ENCODE data around the gene FOXO3. TPM values are rescaled to one million over a fixed set of nuclear protein-coding genes. Genes with fewer than 3 reads are reported as not detected.

The FOXO3 gene
- total and polyA plus RNA-seq, 2 donors (not counting 3 experiments of a cell fraction or from before 2014, with no cell fraction given): 14.4 to 16.9 TPM

DNA sequence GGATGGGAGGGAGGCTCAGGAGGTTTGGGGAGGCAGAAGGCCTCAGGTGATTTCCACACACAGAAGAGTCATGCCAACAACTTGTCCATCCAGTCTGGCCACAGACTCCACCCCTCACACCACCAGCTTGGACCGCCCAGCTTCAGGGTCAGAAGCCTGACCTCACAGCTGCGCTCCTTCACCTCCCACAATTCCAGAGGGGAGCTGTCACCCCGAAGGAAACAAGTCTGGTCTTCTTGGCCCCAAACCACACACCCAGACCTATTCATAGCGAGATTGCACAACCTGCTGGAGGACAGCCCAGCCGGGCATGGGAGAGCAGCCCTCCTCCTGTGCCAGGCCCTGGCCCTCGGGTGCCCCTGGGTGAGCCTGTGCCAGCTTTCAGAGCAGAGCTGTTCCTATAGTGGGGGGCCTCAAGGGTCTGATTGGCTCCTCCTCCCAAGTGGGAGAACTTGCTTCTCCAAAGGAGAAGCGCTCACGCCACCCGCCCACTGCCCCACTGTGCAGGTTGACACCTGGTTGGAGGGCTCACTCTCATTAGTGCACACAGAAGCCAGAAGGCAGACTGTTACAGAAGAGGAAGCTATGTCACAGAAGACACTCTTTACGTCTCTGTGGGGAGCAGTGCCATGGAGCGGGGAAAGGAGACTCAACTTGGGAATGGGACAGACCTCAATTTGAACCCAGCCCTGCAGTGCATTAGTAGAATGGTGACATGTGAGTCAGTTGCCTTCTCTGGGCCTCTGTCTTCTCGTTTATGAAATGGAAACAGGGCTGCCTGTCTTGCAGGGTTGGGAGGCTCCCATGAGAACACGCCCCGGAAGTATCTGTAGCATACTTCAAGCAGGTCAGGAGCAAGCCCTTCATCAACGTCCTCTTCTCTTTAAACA is 128.8 kb downstream of the FOXO3 start:
- ChIA-PET CTCF (no interaction called here), POLR2A (no interaction called here)
- H3K4me1 ChIP-seq (ENCODE audit: control insufficient read depth, extremely low read depth, insufficient read depth, low read length): peaks cover 3% of the 10 kb centered on the region
- intact Hi-C loops (cut with micrococcal nuclease): no loop called here
- no peak overlapping the region for H2AFZ ChIP-seq (ENCODE audit: low read depth, low read length)
- H3K9me3 ChIP-seq (replicated peaks; ENCODE audit: control insufficient read depth, insufficient read depth, low read length): no peaks in the 10 kb centered on the region
- DNase-seq (ENCODE audit: low read depth, low spot score): no peak
- FAIRE-seq: no peak
- H3K27ac ChIP-seq (ENCODE audit: insufficient read depth, low read depth, low read length): no peak overlapping the region
- no peaks in the 10 kb centered on the region for H4K20me1 ChIP-seq (replicated peaks; ENCODE audit: control insufficient read depth, extremely low read depth, insufficient read depth, low read length)
- no peaks in the 10 kb centered on the region for H3K36me3 ChIP-seq (ENCODE audit: control insufficient read depth in 2 of 2, extremely low read depth in 1 of 2, insufficient read depth in 2 of 2, low read length in 2 of 2)
- no peaks in the 10 kb centered on the region for H3K27me3 ChIP-seq (ENCODE audit: control insufficient read depth in 2 of 2, insufficient read depth in 2 of 2, low read length in 2 of 2)
- H3K9me1 ChIP-seq (replicated peaks; ENCODE audit: control insufficient read depth, extremely low read depth, insufficient read depth, low read length): no peaks in the 10 kb centered on the region
- H3K4me2 ChIP-seq (ENCODE audit: insufficient read depth, low read length): no peak overlapping the region
- TF ChIP-seq, protein P1, sequence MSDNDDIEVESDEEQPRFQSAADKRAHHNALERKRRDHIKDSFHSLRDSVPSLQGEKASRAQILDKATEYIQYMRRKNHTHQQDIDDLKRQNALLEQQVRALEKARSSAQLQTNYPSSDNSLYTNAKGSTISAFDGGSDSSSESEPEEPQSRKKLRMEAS (IDR thresholded peaks at IDR 0.05; ENCODE audit: insufficient read depth, insufficient read length): no peak
- no peak for TF ChIP-seq JUN (IDR thresholded peaks at IDR 0.05; ENCODE audit: borderline replicate concordance, insufficient read depth, insufficient read length, low read depth)
- TF ChIP-seq, protein P2, sequence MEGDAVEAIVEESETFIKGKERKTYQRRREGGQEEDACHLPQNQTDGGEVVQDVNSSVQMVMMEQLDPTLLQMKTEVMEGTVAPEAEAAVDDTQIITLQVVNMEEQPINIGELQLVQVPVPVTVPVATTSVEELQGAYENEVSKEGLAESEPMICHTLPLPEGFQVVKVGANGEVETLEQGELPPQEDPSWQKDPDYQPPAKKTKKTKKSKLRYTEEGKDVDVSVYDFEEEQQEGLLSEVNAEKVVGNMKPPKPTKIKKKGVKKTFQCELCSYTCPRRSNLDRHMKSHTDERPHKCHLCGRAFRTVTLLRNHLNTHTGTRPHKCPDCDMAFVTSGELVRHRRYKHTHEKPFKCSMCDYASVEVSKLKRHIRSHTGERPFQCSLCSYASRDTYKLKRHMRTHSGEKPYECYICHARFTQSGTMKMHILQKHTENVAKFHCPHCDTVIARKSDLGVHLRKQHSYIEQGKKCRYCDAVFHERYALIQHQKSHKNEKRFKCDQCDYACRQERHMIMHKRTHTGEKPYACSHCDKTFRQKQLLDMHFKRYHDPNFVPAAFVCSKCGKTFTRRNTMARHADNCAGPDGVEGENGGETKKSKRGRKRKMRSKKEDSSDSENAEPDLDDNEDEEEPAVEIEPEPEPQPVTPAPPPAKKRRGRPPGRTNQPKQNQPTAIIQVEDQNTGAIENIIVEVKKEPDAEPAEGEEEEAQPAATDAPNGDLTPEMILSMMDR (IDR thresholded peaks at IDR 0.05; ENCODE audit: extremely low read depth in 1 of 2, insufficient read depth in 1 of 2, low read depth in 1 of 2, low read length in 2 of 2): no peak
- no peak for TF ChIP-seq POLR2AphosphoS5 (IDR thresholded peaks at IDR 0.05; ENCODE audit: insufficient read depth, low read depth, low read length)
- no peak for TF ChIP-seq POLR2A (IDR thresholded peaks at IDR 0.05; ENCODE audit: low read depth, low read length)
- TF ChIP-seq FOS (IDR thresholded peaks at IDR 0.05; ENCODE audit: borderline replicate concordance, insufficient read depth, low read length): no peak
- TF ChIP-seq GATA2 (IDR thresholded peaks at IDR 0.05; ENCODE audit: insufficient read depth, insufficient read length, low read depth, low read length): no peak
- TF ChIP-seq MYC (IDR thresholded peaks at IDR 0.05; ENCODE audit: low read depth, low read length): no peak
- TF ChIP-seq EZH2 (IDR thresholded peaks at IDR 0.05; ENCODE audit: borderline replicate concordance, low read depth, low read length, severe bottlenecking): no peak
- BruUV-seq (replicated peaks): no TSS peak
- no peaks in the 10 kb centered on the region for H3K79me2 ChIP-seq (ENCODE audit: control insufficient read depth, insufficient read depth, low read length)
- dilution Hi-C loops (cut with MboI; ENCODE audit: extremely low pct_ligation_motif_present, low sequenced_read_pairs): no loop called here
- H3K9ac ChIP-seq (replicated peaks; ENCODE audit: extremely low read depth, insufficient read depth, low read length): no peak overlapping the region
- H3K4me3 ChIP-seq (replicated peaks in 1 of 3; ENCODE audit: insufficient read depth in 1 of 3, low read depth in 1 of 3, low read length in 3 of 3): no peak overlapping the region
